ENCODE measurements around the gene KDM4C. TPM values are rescaled to one million over a fixed set of nuclear protein-coding genes. Genes with fewer than 3 reads are reported as not detected.

KDM4C gene
- total and polyA plus RNA-seq, 10 donors = 11.1 to 85.5 (median 61.9) TPM

- no peak for DNase-seq
- Histone ChIP-seq H3K36me3 (peaks cover 0 to 98% (median 39%) of the 10 kb centered on the region in 6 donors), H3K27ac (no peak overlapping the region), H3K9me3 (no peaks in the 10 kb centered on the region), H3K27me3 (replicated peaks in 1 of 7) (no peaks in the 10 kb centered on the region), H3K4me1 (no peaks in the 10 kb centered on the region), H3K4me3 (no peak overlapping the region)
- 47 to 87% (median 74%) methylated on average over 2 of the region's 2 CpGs for WGBS, 5 donors
- intact Hi-C loops (cut with DNase I; ENCODE audit: low total_unique reads) = no loop called here
- TF ChIP-seq POLR2AphosphoS5 (IDR thresholded peaks at IDR 0.05) (no peak), CTCF (IDR thresholded peaks at IDR 0.05 in 8 of 11, conservative IDR thresholded peaks at IDR 0.05 in 3 of 11) (no peak), POLR2A (IDR thresholded peaks at IDR 0.05) (no peak)
Observed at GRCh38 chr9:7129391-7129790, 371.6 kb downstream of the KDM4C start.

- DNase-seq = no peak
- no peaks in the 10 kb centered on the region for H3K27me3 ChIP-seq (replicated peaks in 1 of 7)
- intact Hi-C loops (cut with DNase I; ENCODE audit: low total_unique reads) = no loop called here
- H3K4me3 ChIP-seq = no peak overlapping the region
- no peak for TF ChIP-seq POLR2A (IDR thresholded peaks at IDR 0.05)
- TF ChIP-seq CTCF (IDR thresholded peaks at IDR 0.05 in 8 of 11, conservative IDR thresholded peaks at IDR 0.05 in 3 of 11) = no peak
- TF ChIP-seq POLR2AphosphoS5 (IDR thresholded peaks at IDR 0.05) = no peak
- H3K36me3 ChIP-seq = peaks cover 0 to 98% (median 41%) of the 10 kb centered on the region in 6 donors
- H3K4me1 ChIP-seq = no peaks in the 10 kb centered on the region
- no peak overlapping the region for H3K27ac ChIP-seq
- H3K9me3 ChIP-seq = no peaks in the 10 kb centered on the region
- 92 to 96% (median 95%) methylated on average over 4 of the region's 4 CpGs for WGBS, 5 donors
Observed at GRCh38 chr9:7130266-7130820, 372.6 kb downstream of the KDM4C start.

GRCh38 chr9:7132605-7133004 lies 374.8 kb downstream of the KDM4C start:
- intact Hi-C loops (cut with DNase I; ENCODE audit: low total_unique reads) = no loop called here
- Histone ChIP-seq H3K9me3 (no peaks in the 10 kb centered on the region), H3K27me3 (replicated peaks in 1 of 7) (no peaks in the 10 kb centered on the region), H3K4me3 (no peak overlapping the region), H3K36me3 (peaks cover 0 to 100% (median 50%) of the 10 kb centered on the region in 6 donors), H3K27ac (no peak overlapping the region), H3K4me1 (no peaks in the 10 kb centered on the region)
- TF ChIP-seq POLR2AphosphoS5 (IDR thresholded peaks at IDR 0.05) (no peak), CTCF (IDR thresholded peaks at IDR 0.05 in 8 of 11, conservative IDR thresholded peaks at IDR 0.05 in 3 of 11) (no peak), POLR2A (IDR thresholded peaks at IDR 0.05) (no peak)
- WGBS, 5 donors = 0 to 59% (median 0%) methylated on average over 1 of the region's 1 CpG
- DNase-seq = no peak

GRCh38 chr9:7135735-7136134 lies 378.0 kb downstream of the KDM4C start:
- DNase-seq = no peak
- no peak overlapping the region for H3K27ac ChIP-seq
- peaks cover 0 to 97% (median 31%) of the 10 kb centered on the region in 6 donors for H3K36me3 ChIP-seq
- H3K9me3 ChIP-seq = no peaks in the 10 kb centered on the region
- H3K4me3 ChIP-seq = no peak overlapping the region
- intact Hi-C loops (cut with DNase I; ENCODE audit: low total_unique reads) = no loop called here
- H3K27me3 ChIP-seq (replicated peaks in 1 of 7) = no peaks in the 10 kb centered on the region
- no peak for TF ChIP-seq CTCF (IDR thresholded peaks at IDR 0.05 in 8 of 11, conservative IDR thresholded peaks at IDR 0.05 in 3 of 11)
- no peak for TF ChIP-seq POLR2A (IDR thresholded peaks at IDR 0.05)
- TF ChIP-seq POLR2AphosphoS5 (IDR thresholded peaks at IDR 0.05) = no peak
- WGBS, 5 donors = 93 to 98% (median 96%) methylated on average over 4 of the region's 4 CpGs
- H3K4me1 ChIP-seq = no peaks in the 10 kb centered on the region
